ENCODE data around the gene PIP4K2A.
A peak's percentile ranks its signal among the peaks of the same experiment; 100 is the strongest.

PIP4K2A gene

DNA sequence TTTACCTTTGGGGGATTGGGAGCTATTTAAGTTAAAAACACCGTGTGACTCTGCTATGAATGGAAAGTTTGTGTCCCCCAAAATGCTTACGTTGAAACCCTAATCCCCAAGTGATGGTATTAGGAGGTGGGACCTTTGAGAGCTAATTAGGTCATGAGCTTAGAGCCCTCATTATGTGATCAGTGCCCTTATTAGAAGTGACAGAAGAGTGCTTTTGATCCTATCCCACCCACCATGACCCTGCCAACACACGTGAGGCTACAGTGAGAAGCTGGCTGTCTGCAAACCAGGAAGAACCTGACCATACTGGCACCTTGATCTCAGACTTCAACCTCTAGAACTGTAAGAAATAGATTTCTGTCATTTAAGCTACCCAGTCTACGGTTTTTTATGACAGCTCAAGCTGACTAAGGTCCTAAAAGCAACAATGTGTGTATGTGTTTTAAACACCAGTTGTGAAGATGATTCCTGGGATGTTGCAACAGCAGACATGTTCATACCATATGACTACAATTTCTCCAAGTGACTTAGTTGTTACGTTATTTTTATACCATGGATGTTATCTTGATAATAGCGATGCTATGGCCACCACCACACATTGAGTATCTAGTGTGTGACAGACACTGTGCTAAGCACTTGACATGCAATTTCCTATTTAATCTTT is 124.4 kb downstream of the PIP4K2A start:
- DNase-seq = no peak

- no peak for DNase-seq
Observed at GRCh38 chr10:22588462-22588861, 125.9 kb downstream of the PIP4K2A start.

GRCh38 chr10:22583683-22584082 is 130.7 kb downstream of the PIP4K2A start:
- DNase-seq = no peak

DNA sequence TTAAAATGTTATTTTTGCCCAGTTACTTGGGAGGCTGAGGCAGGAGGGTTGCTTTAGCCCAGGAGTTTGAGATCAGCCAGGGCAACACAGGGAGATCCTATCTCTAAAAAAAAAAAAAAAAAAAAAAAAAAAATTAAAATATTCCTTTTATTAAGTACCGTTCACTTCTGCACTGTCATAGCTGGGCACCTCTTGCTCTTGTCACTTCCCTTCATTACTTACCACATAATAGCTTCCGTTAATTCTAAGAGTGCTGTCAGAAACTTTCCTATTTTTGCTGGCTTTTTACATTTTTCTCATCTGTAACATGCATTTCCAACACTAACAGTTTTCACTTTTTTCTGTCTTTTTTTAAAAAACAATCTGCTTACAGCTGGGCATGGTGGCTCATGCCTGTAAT is 132.9 kb downstream of the PIP4K2A start:
- no peak for DNase-seq

DNA sequence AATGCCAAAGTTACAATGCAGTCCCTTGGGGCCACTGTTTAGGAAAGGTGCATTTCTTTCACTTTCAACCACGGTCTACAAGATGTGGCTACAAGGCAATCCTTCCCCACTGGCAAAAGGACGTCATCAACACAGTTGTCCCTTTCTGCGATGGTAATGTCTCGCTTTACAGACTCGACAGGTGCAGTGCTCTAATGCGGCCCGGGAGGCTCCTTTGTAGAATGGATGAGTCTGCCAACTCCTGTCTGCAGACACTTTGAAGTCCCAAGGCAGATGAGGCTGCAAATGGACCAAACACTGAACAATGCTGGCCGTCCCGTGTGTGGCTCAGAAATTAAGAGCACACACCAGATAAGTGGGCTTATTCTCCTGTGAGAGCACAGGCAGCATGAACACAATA is 133.7 kb downstream of the PIP4K2A start:
- DNase-seq = no peak

- DNase-seq = no peak
Observed at GRCh38 chr10:22579826-22580225, 134.6 kb downstream of the PIP4K2A start.

DNA sequence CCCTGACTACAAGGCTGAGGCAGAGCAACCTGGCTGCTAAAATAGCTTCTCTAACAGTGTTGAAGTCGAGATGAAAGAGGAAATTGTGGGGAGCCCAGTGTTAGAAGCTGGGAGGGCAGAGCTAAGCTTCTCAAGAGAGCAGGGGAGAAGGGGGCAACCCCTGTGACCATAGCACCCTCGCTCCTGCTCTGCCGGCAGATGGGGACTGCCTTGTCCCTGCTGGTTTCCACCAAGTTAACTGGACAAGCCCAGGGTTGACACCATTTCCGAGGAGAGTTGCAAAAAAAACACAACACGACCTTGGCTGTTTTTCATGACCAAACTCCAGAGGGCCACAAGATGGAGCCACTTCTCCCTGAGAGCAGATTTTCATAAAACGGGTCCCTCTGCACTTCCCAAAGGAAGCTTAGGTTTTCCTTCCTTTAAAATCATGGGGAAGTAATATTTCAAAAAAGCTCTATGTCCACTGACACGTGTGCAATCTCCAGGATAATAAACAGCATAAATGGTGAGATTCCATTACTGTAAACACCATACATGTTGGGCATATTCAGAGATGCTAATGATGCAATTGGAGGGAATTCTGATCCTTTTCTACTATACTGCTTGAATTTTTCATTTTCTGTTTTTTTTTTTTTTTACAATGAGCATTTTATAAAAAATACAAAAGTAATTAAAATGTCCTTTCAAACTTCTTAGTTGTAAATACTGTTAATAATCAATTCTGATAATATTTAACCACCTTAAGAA is 140.4 kb downstream of the PIP4K2A start:
- no peak for DNase-seq

DNA sequence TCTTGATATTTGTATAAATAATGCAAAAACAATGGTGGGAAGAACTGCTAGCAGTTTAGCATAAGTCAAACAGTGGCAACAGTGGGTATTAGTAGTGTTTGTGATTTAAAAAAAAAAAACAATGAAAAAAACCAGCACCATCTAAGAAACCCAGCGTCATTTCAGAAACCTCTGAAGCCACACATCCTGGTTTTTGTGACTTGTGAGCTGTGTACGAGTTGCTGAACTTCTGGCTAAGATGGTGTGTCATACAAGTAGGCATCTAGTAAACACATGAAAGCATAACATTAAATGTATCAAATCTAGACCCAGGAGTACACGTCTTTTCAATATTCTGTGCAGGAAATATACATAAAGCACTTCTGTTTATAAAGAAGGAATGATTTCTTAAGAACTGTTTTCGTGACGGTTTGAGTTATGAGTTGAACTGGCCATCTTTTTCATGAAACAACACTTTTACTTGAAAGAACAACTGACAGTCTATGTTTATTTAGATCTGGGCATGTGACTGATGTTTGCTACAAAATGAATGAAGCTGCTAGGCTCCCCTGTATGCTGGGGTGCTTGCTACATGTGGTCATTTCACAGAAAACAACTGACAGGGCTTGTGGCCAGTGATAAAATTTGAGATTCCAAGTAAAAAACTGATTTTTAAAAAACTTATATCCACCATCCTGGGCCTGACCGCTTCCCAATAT is 143.5 kb downstream of the PIP4K2A start:
- no peak for DNase-seq

DNA sequence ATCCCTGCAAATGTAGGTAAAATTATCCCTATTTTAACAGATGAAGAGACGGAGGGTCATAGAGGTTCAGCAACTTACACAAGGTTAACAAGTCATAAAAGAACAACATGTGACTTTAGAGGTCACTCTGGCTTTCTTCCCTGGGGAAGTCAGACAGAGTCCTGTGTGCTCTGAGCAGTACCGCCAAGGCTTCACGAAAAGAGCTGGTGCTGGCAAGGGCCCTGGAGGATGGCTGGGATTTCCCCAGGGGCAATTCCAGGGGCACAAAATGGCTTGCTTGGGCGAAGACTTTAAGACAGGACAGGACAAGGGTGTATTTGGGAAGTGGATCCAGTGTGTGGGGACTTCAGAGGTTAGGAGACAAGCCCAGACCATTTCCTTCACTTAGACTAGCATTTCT is 144.1 kb downstream of the PIP4K2A start:
- no peak for DNase-seq

- DNase-seq = no peak
Observed at GRCh38 chr10:22568928-22569327, 145.4 kb downstream of the PIP4K2A start.

GRCh38 chr10:22564060-22564459 is 150.3 kb downstream of the PIP4K2A start:
- no peak for DNase-seq

- DNase-seq = no peak
Observed at GRCh38 chr10:22561909-22562308, 152.5 kb downstream of the PIP4K2A start.

GRCh38 chr10:22560913-22561239 is 153.5 kb downstream of the PIP4K2A start:
- DNase-seq = no peak

DNA sequence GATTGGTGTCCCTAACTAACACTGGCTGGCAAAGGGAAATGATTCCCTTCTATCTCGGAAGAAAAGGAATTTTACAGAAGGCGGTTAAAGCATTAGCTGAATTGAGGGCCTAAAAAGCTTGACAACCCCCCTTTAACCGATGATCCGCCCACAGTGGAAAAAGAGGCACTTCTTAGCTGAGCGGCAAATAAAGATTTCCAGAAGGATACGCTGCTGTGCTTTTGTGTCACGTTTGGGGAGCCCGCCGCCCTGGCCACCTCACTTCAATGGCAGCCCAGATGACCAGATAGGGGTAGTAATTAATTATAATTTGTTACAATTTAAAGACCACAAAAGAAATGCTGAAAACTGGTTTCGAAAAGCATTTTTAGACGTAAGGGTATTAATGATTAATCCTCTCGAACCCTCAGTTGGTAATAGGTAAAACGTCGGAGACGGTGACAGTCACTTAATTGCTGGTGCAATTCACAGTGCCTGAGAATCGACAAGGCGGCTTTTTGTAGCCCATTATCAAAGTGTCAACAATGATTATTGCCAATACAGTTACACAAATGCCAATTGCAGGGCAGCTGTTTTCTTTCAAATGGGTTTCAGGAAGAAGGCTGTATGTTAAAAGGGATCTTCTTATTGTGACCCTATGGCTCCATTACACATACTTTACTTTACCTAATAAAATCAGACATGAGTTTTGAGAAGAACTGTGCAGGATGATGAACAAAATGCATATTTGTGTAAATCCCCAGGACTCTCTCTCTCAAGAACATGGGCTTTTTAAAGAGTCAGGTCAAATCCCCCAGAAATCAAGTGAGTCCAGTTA is 154.1 kb downstream of the PIP4K2A start:
- no peak for DNase-seq

DNA sequence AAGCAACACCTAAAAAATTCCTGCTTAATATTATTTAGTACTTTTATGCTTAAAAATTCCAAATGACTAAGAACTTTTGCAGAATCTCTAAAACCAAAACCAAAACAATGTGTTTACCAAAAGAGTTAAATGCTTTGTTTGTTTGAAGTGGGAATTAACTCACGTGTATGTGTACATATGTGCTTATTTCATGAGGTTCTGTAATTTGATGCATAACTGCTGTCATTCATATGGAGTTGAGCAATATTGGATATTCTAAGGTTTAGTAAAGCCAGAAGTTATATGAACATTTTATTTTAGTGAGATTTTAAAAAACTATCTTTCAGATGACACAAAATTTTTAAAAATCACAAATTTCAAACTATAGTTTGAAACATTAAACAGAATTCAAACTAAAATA is 157.1 kb downstream of the PIP4K2A start:
- DNase-seq = no peak

DNA sequence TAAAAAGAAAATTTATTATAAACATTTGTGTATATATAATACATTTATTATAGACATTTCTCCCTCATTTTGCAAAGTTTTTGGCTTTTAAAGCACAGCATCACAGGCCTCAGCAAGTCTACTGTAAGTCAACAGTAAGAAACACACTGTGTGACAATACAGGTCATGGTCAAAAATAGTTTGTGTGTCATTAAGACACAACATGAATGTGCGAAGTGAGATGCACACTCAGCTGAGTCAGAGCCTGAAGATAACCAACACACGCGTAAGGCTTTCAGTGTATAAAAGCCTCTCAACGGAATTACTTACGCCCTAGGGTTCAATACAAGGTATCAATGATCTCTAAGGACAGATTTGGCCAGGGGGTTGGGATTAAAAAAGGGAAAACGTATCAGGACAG is 157.6 kb downstream of the PIP4K2A start:
- no peak for DNase-seq

DNA sequence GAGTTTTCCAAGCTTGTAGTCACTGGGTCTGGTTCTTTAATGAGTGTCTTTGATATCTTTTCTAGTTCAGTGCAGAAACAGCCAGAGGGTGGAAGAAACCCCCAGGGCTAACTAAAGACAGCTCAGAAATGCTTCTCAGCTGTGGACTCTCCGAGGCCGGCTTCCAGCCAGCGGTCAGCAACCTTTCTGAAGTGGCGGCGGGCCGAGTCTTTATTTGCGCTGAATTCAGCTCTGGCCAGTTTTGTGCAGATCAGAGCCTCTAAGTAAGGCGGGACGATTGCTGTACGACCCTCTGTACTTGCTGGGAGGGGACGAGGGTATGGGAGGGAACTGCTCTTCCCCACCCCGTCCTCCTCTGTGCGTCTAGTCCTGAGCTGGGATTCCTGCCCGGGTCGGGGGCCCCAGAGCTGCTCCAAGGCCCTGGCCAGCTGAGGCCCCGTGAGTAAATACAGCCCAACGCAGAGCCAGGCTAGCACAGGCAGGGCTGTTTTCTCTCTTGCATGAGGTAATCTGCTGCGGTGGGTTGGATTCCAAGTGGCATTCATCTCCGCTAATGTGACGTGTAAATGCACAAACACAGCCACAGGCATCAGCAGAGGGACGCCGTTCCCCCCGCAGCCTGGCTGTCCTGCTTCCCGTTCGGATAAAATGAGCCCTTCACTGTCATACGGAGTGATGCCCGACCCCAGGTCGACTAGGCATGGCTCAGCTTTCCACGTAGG is 159.8 kb downstream of the PIP4K2A start:
- no peak for DNase-seq

DNA sequence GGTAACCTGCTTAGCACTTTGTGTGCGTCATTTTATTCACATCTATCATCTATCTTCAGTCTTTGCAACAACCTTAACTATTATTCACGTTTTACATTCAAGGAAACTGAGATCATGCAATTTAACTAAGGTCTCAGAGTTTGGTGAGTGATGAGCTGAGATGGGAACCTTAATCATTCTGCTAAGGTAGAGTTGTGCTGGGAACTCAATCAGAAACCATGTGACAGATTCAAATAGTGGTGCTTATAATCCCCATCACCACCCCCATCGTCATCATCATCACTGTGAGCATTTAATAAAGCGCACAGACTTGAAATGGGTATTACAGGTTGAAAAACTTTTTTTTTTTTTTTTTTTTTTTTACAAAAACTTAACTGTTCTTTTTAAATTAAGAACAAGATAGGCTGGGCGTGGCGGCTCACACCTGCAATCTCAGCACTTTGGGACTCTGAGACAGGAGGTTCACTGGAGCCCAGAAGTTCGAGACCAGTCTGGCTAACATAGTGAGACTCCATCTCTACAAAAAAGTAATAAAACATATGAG is 160.9 kb downstream of the PIP4K2A start:
- DNase-seq = no peak

DNA sequence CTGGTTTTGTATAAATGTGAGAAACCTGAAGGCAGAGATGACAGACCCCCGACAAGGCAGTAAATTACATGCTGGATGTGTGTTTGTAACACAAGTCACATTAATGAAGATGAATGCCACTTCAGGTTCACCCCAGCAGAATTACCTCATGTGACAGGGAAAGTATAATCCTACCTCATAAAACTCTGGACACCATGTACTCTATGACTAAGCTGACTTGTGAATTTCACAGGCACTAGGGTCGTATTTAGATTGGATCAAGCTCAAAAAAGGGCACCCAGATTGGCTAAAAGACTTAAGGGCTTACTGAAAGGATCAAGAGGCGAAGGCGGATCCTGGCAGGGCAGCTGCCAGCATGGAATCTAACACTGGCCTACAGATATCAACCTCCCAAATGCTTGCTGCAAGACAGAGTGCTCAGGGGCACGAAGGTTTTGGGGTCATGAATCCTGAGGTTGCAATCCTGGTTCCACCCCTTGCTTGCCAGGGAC is 161.4 kb downstream of the PIP4K2A start:
- no peak for DNase-seq

- no peak for DNase-seq
Observed at GRCh38 chr10:22551681-22552365, 162.6 kb downstream of the PIP4K2A start.

- DNase-seq = peak; percentile 70
Observed at GRCh38 chr10:22550732-22551131, 163.6 kb downstream of the PIP4K2A start.

DNA sequence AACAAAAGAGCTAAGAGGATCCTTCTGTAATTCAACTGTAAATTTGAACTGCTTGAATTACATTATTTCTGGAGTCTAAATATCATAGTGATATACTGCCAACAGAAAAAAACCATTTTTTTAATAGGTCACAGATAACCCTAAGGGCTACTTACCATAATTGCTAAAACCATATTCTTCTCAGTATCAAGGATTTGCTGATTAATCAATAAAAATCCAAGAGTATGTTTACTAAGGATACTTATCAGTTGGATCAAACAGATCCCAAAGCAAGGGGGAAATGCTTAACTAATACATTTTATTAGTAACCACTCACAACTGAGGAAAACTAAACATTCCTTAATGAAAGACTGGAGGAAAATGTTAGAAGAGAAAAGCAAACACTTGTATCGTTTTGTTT is 166.0 kb downstream of the PIP4K2A start:
- DNase-seq = no peak
